Lung (tissue), 12 donors: ENCODE data around the gene ARIH2. TPM values are rescaled to one million over a fixed set of nuclear protein-coding genes. Genes with fewer than 3 reads are reported as not detected.

Source experiments
- ATAC-seq: fragments of 200-7000 bp; cut with Tn5 transposase; one replicate; pipeline ENCODE4 v1.9.1; 2020; ENCODE audit warnings: moderate number of reproducible peaks; ENCODE audit not compliant: insufficient read depth, low FRiP score
- DNase-seq, 3 donors: peaks; one replicate each; pipeline ENCODE4 v3.0.0-alpha.2; 2013 to 2017
- H3K27ac ChIP-seq, 2 donors: one replicate each; pipeline ENCODE4 v1.5.1; 2013; ENCODE audit warnings: mild to moderate bottlenecking in 2 of 2, moderate library complexity in 2 of 2, control low read depth in 1 of 2, inconsistent platforms in 1 of 2, low read depth in 1 of 2, low read length in 1 of 2
- H3K27me3 ChIP-seq, 3 donors: one replicate each; pipeline ENCODE4 v1.5.1; 2013; ENCODE audit warnings: low read length in 2 of 3; ENCODE audit not compliant: control insufficient read depth in 3 of 3, insufficient read depth in 3 of 3
- H3K36me3 ChIP-seq, 4 donors: one replicate each; pipeline ENCODE4 v1.5.1; 2013; ENCODE audit warnings: low read length in 4 of 4, mild to moderate bottlenecking in 1 of 4, moderate library complexity in 1 of 4; ENCODE audit not compliant: control insufficient read depth in 4 of 4, insufficient read depth in 4 of 4
- H3K4me1 ChIP-seq, 5 donors: one replicate each; pipeline ENCODE4 v1.5.1; 2013; ENCODE audit warnings: low read length in 5 of 5, mild to moderate bottlenecking in 2 of 5, moderate library complexity in 1 of 5; ENCODE audit not compliant: control insufficient read depth in 5 of 5, insufficient read depth in 5 of 5
- H3K4me3 ChIP-seq: one replicate; pipeline ENCODE4 v1.5.1; 2013; ENCODE audit warnings: mild to moderate bottlenecking, control low read depth, moderate library complexity
- H3K9ac ChIP-seq, 2 donors: one replicate each; pipeline ENCODE4 v1.5.1; 2013; ENCODE audit warnings: low read length in 2 of 2, control low read depth in 1 of 2; ENCODE audit not compliant: insufficient read depth in 1 of 2
- H3K9me3 ChIP-seq, 4 donors: one replicate each; pipeline ENCODE4 v1.5.1; 2013; ENCODE audit warnings: low read length in 3 of 4, mild to moderate bottlenecking in 1 of 4, moderate library complexity in 1 of 4; ENCODE audit not compliant: control insufficient read depth in 4 of 4, insufficient read depth in 3 of 4
- CTCF ChIP-seq: IDR thresholded peaks from 2 replicates; pipeline ENCODE4 v1.5.1; 2012; ENCODE audit warnings: mild to moderate bottlenecking; ENCODE audit errors: control extremely low read depth, extremely low read depth
- WGBS, 2 donors: extraction: QIAGEN DNeasy Blood & Tissue Kit; methylation state at CpG; one replicate each; pipeline ENCODE4 v1.1.7; 2013; 5-methylcytosine and 5-hydroxymethylcytosine counted together
- polyA plus RNA-seq, 2 donors: library from polyadenylated mRNA; stranded (reverse); fragments of 200-250 nt; gene quantifications; one replicate each; pipeline ENCODE4 v1.2.1, GENCODE V29; 2013
- total RNA-seq, 2 donors: library from RNA; depleted of rRNA in 1 of 2; stranded (reverse); fragments of >200 nt in 1 of 2; gene quantifications; one replicate each; pipeline ENCODE4 v1.2.1, GENCODE V29; 2014 to 2021
- donor health status: control.
- donor health status: control.
- donor health status: Bipolar disorder and iron deficiency.
- donor health status: healthy.
- donor health status: DM: yes; HTN: yes; CAD: no.

ARIH2 gene
- total and polyA plus RNA-seq, 4 donors: 33.1 to 97.6 (median 65.6) TPM

- no peaks in the 10 kb centered on the region for H3K9me3 ChIP-seq
- 92 to 93% methylated on average over 8 of the region's 8 CpGs for WGBS, 2 donors
- no peak for TF ChIP-seq CTCF
- no peak overlapping the region for H3K4me3 ChIP-seq
- ATAC-seq: no peak
- peaks cover 5 to 28% (median 7%) of the 10 kb centered on the region in 5 donors for H3K4me1 ChIP-seq
- no peak overlapping the region for H3K27ac ChIP-seq
- peaks cover 7 to 44% (median 34%) of the 10 kb centered on the region in 4 donors for H3K36me3 ChIP-seq
- H3K9ac ChIP-seq: no peak overlapping the region
- DNase-seq: no peak
- no peaks in the 10 kb centered on the region for H3K27me3 ChIP-seq
Observed at GRCh38 chr3:49025793-49026520, 107.3 kb downstream of the ARIH2 start.

GRCh38 chr3:49026536-49026935, 107.9 kb downstream of the ARIH2 start:
- Histone ChIP-seq H3K9ac (no peak overlapping the region), H3K36me3 (peaks cover 7 to 48% (median 37%) of the 10 kb centered on the region in 4 donors), H3K27me3 (no peaks in the 10 kb centered on the region), H3K27ac (no peak overlapping the region), H3K4me3 (no peak overlapping the region), H3K9me3 (no peaks in the 10 kb centered on the region), H3K4me1 (peaks cover 5 to 28% (median 7%) of the 10 kb centered on the region in 5 donors)
- 96 to 100% methylated on average over 3 of the region's 3 CpGs for WGBS, 2 donors
- ATAC-seq: no peak
- no peak for DNase-seq
- no peak for TF ChIP-seq CTCF

GRCh38 chr3:49027634-49028033, 109.0 kb downstream of the ARIH2 start:
- Histone ChIP-seq H3K27ac (no peak overlapping the region), H3K9me3 (no peaks in the 10 kb centered on the region), H3K27me3 (no peaks in the 10 kb centered on the region), H3K4me1 (peaks cover 5 to 25% (median 7%) of the 10 kb centered on the region in 5 donors), H3K4me3 (no peak overlapping the region), H3K9ac (no peak overlapping the region), H3K36me3 (peaks cover 12 to 59% (median 47%) of the 10 kb centered on the region in 4 donors)
- WGBS, 2 donors: 96 to 97% methylated on average over 9 of the region's 9 CpGs
- no peak for TF ChIP-seq CTCF
- ATAC-seq: no peak
- DNase-seq: no peak

GRCh38 chr3:49028298-49028672, 109.6 kb downstream of the ARIH2 start:
- H3K27ac ChIP-seq: peak overlapping the region; percentile 4 to 93
- TF ChIP-seq CTCF: no peak
- H3K9me3 ChIP-seq: no peaks in the 10 kb centered on the region
- no peaks in the 10 kb centered on the region for H3K27me3 ChIP-seq
- H3K9ac ChIP-seq: peak overlapping the region; percentile 86 to 95
- H3K36me3 ChIP-seq: peaks cover 12 to 62% (median 50%) of the 10 kb centered on the region in 4 donors
- H3K4me3 ChIP-seq: no peak overlapping the region
- peaks cover 5 to 23% (median 11%) of the 10 kb centered on the region in 5 donors for H3K4me1 ChIP-seq
- WGBS, 2 donors: 86 to 96% methylated on average over 4 of the region's 4 CpGs
- DNase-seq: no peak
- ATAC-seq: no peak
